ENCODE measurements around the gene SERPINA1. TPM values are rescaled to one million over a fixed set of nuclear protein-coding genes. Genes with fewer than 3 reads are reported as not detected.

Gene SERPINA1
- total and polyA plus RNA-seq, 2 experiments from 2014 or later, result 3,480 to 5,074 TPM

- no peaks in the 10 kb centered on the region for H4K20me1 ChIP-seq (ENCODE audit: insufficient read depth, poor library complexity, severe bottlenecking)
- H3K36me3 ChIP-seq (replicated peaks; ENCODE audit: insufficient read depth, low read depth), result no peaks in the 10 kb centered on the region
- no peaks in the 10 kb centered on the region for H3K79me2 ChIP-seq
- peaks cover 24% of the 10 kb centered on the region for H3K4me1 ChIP-seq (ENCODE audit: insufficient read depth)
- DNase-seq (ENCODE audit: low spot score), result no peak
- TF ChIP-seq EZH2 (IDR thresholded peaks at IDR 0.05; ENCODE audit: borderline replicate concordance), result no peak
- no peak for TF ChIP-seq EZH2phosphoT487 (IDR thresholded peaks at IDR 0.05; ENCODE audit: low read depth, severe bottlenecking, unreplicated experiment)
- no peaks in the 10 kb centered on the region for H3K27me3 ChIP-seq
- 83% methylated on average over 5 of the region's 5 CpGs for WGBS (ENCODE audit: low lambda C conversion rate, missing lambda C conversion rate)
- H3K9me2 ChIP-seq (replicated peaks; ENCODE audit: insufficient read depth), result no peaks in the 10 kb centered on the region
- no peak overlapping the region for H2AFZ ChIP-seq
- no peaks in the 10 kb centered on the region for H3K9me3 ChIP-seq (ENCODE audit: low read depth)
- peak overlapping the region; percentile 28 for H3K27ac ChIP-seq
- no peak overlapping the region for H3K4me2 ChIP-seq
- no peak overlapping the region for H3K4me3 ChIP-seq
These were observed 10.1 kb upstream of the SERPINA1 start for GRCh38 chr14:94398536-94398935.

GRCh38 chr14:94398182-94398479 lies 9.7 kb upstream of the SERPINA1 start:
- Histone ChIP-seq H3K27me3 (no peaks in the 10 kb centered on the region), H4K20me1 (ENCODE audit: insufficient read depth, poor library complexity, severe bottlenecking) (no peaks in the 10 kb centered on the region), H3K9me3 (ENCODE audit: low read depth) (no peaks in the 10 kb centered on the region), H3K27ac (peak overlapping the region; percentile 28), H3K36me3 (replicated peaks; ENCODE audit: insufficient read depth, low read depth) (no peaks in the 10 kb centered on the region), H3K4me1 (ENCODE audit: insufficient read depth) (peaks cover 24% of the 10 kb centered on the region), H3K79me2 (no peaks in the 10 kb centered on the region), H3K4me2 (no peak overlapping the region), H2AFZ (no peak overlapping the region), H3K9me2 (replicated peaks; ENCODE audit: insufficient read depth) (no peaks in the 10 kb centered on the region), H3K4me3 (no peak overlapping the region)
- TF ChIP-seq EZH2phosphoT487 (IDR thresholded peaks at IDR 0.05; ENCODE audit: low read depth, severe bottlenecking, unreplicated experiment) (no peak), CTCF (IDR thresholded peaks at IDR 0.05; ENCODE audit: poor library complexity) (no peak), EZH2 (IDR thresholded peaks at IDR 0.05; ENCODE audit: borderline replicate concordance) (no peak)
- 17% methylated on average over 4 of the region's 4 CpGs for WGBS (ENCODE audit: low lambda C conversion rate, missing lambda C conversion rate)
- no peak for DNase-seq (ENCODE audit: low spot score)

DNA sequence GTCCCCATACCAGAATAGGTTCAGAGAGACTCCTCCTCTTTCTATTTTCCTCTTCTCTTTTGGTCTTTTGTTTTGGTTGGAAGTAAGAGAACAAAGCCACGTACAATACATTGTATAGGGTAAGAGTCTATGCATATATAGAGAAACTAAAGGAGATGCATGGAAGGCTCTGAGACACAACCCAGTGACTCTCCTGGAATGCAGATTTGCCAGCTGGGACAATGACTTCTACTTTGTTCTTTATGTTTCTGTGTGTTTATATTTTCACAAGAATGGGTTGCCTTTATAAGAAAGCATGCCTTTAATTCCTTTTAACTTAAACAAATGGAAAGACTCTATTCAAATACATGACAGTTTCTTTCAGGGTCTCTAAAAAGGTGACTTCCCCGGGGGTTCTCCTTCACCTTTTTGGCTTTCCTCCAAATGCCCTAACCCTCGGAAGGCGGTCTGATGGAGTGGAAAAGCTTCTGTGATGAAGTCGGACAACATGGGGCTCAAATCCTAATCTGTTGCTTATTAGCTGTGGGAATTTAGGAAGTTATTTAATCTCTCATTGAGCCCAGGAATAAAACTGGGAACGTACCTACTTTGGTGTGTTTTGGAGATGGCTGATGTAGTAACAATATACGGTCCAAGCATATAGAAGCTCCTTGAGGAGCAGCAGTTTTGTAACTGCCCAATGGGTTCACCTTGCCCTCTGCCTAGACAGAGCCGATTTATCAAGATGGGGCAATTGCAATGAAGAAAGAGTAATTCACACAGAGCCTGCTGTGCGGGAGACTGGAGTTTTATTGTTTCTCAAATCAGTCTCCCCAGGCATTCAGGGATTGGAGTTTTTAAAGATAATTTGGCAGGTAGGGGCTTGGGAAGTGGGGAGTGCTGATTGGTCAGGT lies 9.1 kb upstream of the SERPINA1 start:
- Histone ChIP-seq H3K79me2 (no peaks in the 10 kb centered on the region), H3K27ac (peak overlapping the region; percentile 28), H3K36me3 (replicated peaks; ENCODE audit: insufficient read depth, low read depth) (no peaks in the 10 kb centered on the region), H3K9me3 (ENCODE audit: low read depth) (no peaks in the 10 kb centered on the region), H3K4me2 (no peak overlapping the region), H3K9me2 (replicated peaks; ENCODE audit: insufficient read depth) (no peaks in the 10 kb centered on the region), H4K20me1 (ENCODE audit: insufficient read depth, poor library complexity, severe bottlenecking) (no peaks in the 10 kb centered on the region), H3K4me3 (no peak overlapping the region), H3K4me1 (ENCODE audit: insufficient read depth) (peaks cover 24% of the 10 kb centered on the region), H2AFZ (no peak overlapping the region), H3K27me3 (no peaks in the 10 kb centered on the region)
- 53% methylated on average over 9 of the region's 9 CpGs for WGBS (ENCODE audit: low lambda C conversion rate, missing lambda C conversion rate)
- TF ChIP-seq EZH2 (IDR thresholded peaks at IDR 0.05; ENCODE audit: borderline replicate concordance) (no peak), EZH2phosphoT487 (IDR thresholded peaks at IDR 0.05; ENCODE audit: low read depth, severe bottlenecking, unreplicated experiment) (no peak), CTCF (IDR thresholded peaks at IDR 0.05; ENCODE audit: poor library complexity) (no peak)
- no peak for DNase-seq (ENCODE audit: low spot score)

GRCh38 chr14:94396628-94397225 lies 8.3 kb upstream of the SERPINA1 start:
- Histone ChIP-seq H4K20me1 (ENCODE audit: insufficient read depth, poor library complexity, severe bottlenecking) (no peaks in the 10 kb centered on the region), H3K79me2 (no peaks in the 10 kb centered on the region), H3K9me2 (replicated peaks; ENCODE audit: insufficient read depth) (no peaks in the 10 kb centered on the region), H3K36me3 (replicated peaks; ENCODE audit: insufficient read depth, low read depth) (no peaks in the 10 kb centered on the region), H3K4me1 (ENCODE audit: insufficient read depth) (peaks cover 24% of the 10 kb centered on the region), H3K27me3 (no peaks in the 10 kb centered on the region), H2AFZ (no peak overlapping the region), H3K27ac (no peak overlapping the region), H3K9me3 (ENCODE audit: low read depth) (no peaks in the 10 kb centered on the region), H3K4me3 (no peak overlapping the region), H3K4me2 (no peak overlapping the region)
- DNase-seq (ENCODE audit: low spot score), result no peak
- TF ChIP-seq EZH2 (IDR thresholded peaks at IDR 0.05; ENCODE audit: borderline replicate concordance), result no peak
- no peak for TF ChIP-seq CTCF (IDR thresholded peaks at IDR 0.05; ENCODE audit: poor library complexity)
- no peak for TF ChIP-seq EZH2phosphoT487 (IDR thresholded peaks at IDR 0.05; ENCODE audit: low read depth, severe bottlenecking, unreplicated experiment)
